Measurements from ENCODE around the gene CRY2.
"Not testable (repeated sequence)": the region's sequence is repeated elsewhere in the genome, so short reads cannot be mapped to it uniquely, and the experiment has no call there.

The CRY2 gene

DNA sequence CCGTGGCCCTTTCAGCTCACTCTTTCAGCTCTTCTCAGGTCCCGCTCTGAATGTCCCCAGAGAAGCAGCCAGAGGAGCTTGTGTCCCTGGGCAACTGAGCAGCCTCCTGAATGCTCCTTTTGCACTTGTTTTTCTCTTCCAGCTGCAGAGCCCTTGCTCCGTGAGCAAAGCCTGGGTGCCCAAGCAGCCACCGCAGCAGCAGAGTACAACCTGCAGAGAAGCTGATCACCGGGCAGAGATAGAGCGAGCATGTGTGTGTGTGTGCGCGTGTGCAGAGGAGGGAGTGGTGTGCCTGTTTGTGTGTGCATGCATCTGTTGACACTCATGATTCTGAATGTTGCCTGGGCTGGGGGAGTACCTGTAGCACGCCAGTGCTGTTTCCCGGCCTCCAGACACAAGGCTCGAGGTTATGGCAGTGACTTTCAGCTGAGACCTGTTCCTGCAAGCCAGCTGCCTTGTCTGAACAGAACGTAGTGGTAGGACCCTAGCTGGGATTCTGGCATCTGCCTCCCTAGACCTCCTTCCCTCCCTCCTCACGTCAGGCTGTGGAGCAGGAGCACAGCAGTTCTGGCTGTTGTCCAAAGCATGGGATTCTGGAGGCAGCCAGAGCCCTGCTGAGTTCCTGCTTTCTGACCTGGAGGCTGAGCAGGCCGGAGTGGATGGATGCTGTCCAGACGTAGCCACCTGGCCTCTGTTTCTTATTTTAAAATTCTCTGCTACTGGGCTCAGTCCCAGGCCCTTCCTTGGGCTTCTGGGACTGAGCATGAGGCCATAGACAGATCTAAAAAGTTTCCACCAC lies 33.7 kb downstream of the CRY2 start:
- DNase-seq, result no peak

DNA sequence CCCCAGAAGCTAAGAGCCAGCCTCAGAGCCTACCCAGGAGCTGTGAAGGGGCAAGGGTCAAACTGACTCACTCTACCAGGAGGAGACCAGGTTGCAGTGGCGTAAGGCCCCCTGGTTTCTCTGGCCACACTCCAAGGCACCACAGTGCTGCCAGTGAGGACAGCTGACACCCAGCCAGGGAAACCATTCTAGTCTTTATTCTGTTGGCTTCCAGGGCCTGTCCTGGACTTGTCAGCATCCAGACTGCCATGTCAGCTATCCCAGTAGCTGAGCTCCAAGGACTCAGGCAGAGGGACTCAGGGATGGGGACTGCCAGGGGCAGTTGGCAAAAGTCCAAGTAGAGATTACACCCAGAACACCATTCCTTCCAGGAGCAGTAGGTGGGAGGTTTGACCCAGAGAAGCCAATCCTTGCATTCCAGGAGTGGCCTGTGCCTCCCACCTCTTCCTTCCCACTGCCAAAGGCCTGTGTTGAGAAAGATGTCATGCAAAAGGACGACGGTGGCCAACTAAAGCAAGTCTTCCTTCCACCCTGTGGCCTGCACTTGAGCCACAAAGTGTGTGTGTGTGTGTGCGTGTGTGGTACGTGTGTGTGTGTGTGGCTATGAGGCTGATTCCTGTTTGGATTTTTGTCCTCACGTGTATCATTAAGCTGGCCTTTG lies 34.6 kb downstream of the CRY2 start:
- DNase-seq, result peak; percentile 15

DNA sequence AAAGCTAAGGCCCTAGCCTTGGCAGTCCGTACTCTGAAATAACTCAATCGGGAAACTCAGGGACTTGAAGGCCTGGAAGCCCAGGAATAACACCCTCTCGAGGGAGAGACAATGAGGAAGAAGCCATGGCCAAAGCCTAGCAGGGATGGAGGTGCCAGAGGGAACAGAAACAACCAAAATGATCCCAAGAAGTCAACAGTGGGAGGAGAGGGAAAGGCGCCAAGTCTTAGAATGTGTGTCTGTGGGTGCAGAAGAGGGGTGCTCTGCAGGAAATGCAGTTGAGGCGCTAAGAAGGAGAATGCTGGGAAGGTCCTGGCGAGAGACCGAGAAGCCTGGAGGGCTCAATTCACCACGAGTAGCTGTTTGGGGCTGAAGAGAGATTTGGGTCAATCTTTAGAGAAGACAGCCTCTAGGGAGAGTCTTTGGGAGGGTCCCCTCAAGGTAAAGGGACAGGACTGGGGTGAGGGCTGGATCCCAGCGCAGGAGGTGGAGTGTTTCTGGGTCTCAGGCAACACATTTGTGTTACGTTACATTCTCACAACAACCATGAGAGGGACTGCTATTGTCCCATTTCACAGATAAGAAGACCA lies 37.4 kb downstream of the CRY2 start:
- DNase-seq, result no peak

DNA sequence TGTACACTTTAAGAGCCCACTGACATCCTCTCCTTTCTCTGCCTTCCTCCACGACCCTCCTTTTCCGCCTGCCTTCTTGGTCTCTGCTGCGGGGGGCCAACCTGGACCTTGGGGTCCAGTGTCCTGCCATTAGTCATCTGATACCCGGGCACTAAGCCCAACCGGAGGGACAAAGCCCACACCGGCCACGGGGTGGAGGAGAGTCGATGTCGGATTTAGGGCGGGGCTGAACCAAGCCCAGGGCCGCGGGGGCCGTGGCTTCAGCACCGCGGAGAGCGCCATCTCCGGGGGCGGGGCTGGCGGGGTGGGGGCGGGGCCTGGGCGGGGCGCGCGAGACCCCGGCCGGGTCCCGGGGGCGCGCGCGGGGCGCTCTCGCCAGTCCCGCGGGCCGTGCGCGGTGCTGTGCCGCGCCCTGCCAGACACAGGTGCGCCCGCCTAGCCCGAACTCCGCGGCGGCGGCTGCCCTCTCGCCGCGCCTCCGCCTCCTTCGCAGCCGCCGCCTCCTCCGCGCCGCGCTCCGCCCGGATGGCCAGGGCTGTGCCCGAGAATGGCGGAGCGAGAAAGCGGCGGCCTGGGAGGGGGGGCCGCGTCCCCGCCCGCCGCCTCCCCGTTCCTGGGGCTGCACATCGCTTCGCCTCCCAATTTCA lies 38.1 kb downstream of the CRY2 start, which contains the start of gene MAPK8IP1:
Gene MAPK8IP1 (plus strand): TSS at position 378 of the 647 bp plus-strand sequence. CDS start 170 bp downstream, at position 548.
- DNase-seq, result peak; percentile 74

DNA sequence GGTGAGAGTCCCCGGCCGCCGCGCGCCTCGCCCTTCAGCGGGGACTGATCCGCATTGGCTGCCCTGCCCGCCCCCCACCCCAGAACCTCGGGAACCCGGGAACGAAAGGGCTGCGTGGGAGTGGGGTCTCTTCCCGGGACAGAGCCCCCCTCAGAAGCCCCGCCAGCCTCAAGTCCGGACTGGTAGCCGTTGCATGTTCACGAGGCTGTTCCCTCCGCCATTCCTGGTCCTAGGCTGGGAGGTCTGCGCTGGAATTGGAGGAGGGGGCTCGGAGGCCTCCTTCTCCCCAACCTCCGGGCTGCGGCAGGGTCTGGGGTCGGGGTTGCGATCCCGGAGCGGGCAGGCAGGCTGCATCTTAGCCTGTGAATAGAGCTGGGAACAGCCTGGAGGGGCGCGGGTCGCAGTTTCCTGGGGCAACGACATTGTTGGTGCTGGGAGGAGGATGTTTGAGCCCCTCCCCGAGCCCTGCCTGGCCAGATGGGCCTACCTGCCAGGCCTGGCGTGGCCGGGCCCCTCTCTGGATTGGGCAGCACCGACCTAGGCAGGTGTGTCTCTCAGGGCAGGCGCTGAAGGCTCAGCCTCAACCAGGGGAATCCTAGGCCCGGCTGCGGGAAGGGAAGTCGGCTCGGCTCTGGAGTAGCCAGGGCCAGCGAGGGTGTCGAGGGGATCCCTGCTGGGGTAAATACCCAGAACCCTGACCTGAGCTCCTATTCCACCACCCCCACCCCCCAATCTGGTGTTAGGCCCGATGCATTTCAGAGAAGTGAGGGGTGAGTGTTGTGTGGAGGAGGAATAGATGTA lies 38.8 kb downstream of the CRY2 start:
- peak; percentile 24 for DNase-seq

DNA sequence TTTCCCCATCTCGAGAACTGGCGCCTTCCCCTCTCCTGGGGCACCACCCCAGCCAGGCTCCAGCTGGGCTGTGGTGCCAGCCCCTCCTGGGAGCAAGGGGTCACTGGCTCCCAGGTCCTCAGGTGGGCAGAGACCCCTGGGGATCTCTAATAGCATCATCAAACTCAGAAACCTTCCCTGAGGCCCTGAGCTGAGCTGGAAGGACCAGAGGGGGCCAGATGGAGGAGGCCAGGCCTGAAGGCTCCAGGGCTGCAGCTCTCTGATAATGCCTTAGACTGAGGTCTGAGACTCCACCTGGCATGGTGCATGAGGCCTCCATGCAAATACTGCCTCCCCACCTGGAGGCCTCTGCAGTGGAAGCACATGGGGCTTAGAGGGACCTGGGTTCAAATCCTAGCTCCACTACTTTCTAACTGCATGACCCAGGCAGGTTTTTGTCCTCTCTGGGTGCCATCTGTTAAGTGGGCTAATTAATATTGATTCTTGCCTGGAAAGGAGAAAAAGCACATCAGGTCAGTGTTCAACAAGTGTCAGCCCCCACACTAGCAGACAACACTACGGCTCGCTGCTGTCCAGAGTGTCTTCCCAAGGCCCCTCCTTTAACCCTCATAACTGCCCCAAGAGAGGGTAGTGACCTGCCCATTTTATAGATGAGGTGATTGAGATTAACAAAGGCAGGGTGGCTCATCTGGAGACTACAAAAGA lies 39.7 kb downstream of the CRY2 start:
- DNase-seq, result peak; percentile 18

DNA sequence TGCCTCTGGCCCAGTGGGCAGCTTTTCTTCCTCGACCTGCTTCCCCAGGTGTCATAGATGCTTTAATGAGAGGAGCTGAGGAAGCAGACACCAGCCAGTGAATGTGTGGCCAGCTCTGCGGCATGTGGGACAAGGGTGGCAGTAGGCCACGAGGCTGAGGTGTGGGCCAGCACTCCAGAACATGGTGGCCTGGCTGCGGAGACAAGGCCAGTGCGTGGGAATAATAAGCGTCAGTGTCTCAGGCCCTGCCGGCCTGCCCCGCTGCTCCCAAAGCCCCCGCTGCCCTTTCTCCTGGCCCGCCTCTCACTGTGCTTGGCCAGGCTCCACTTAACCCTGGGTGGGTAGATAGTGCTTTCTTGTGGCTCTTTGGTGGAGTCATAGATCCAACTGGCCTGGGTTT lies 40.3 kb downstream of the CRY2 start:
- DNase-seq, result peak; percentile 14

DNA sequence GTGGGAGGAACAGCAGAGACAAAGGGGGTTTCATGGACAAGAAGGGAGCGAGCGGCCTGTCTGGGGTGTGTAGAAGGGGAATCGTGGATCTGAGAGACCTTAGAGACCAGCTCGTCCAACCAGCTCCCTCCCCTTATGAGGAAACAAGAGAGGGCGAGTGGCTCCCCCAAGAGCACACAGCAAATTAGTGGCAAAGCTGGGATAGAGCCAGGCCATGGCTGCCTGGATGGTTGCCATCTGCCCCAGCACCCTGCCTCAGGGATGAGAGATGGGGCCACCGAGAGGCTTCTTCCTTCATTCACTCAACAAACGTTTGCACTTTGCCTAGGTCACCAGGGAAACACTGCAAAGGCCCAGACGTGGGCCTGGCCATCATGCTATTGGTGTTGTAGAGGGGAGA lies 42.3 kb downstream of the CRY2 start:
- no peak for DNase-seq

DNA sequence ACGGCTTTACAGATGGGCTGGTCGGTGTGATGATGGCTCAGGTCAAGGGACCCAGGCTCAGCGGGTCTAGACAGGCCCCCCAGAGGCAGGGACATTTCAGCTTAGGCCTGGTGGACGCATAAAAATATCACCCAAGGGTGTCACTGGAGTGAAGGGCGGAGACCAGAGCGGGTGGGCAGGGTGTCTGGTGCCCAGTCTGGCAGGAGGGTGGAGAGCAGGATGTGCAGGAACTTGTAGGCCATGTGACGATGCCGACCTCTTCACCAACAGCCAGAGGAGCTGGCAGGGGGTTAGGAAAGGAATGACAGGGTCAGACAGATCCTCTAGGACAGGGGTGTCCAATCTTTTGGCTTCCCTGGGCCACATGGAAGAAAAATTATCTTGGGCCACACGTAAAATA lies 42.7 kb downstream of the CRY2 start:
- DNase-seq, result no peak

DNA sequence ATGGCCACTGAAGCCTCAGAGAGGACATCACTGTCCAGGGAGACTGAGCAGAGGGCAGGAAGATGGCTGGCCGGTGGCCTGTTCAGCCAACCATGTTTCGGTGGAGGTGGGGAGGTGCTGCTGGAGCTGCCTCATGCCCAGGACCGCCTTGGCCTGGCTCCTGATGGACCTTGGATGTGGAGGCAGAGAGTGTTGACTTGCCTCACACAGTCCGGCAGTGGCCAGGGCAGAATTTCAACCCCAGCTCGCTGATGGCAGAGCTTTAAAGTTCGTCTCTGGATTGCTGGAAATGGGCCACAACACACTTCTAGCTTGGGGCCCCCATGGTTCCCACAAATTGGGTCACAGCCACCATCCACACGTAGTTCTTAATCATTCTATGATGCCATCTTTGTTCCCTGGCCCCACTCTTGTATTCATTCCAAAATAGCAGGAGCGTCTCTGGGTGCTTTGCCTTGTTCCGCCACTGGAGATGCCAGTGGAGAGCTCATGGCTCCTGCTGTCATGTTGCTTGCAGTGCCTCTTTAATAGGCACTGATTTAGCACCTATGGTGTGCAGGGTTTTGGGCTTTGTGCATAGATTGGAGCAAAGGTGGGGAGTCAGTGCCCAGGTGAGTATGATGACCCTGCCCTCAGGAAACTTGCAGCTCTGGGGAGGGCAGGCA lies 43.7 kb downstream of the CRY2 start:
- DNase-seq, result no peak

DNA sequence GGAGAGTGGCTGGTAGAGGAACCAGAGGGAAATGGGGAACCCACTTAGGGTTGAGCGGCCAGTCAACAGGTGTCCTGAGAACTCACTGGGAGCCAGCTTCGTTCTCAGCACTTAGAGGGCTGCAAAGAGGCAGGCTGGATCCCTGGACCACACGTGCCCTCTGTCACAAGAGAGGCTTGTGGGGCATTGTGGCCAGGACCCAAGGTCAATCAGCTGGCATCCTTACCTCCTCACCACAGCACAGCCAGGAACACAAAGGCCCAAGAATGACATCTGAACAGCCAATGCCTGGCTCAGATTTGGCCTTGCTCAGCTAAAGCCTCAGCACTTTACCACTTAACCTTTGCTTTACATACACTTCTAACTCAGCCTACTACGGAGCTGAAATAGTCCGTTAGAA lies 45.6 kb downstream of the CRY2 start:
- DNase-seq, result no peak

DNA sequence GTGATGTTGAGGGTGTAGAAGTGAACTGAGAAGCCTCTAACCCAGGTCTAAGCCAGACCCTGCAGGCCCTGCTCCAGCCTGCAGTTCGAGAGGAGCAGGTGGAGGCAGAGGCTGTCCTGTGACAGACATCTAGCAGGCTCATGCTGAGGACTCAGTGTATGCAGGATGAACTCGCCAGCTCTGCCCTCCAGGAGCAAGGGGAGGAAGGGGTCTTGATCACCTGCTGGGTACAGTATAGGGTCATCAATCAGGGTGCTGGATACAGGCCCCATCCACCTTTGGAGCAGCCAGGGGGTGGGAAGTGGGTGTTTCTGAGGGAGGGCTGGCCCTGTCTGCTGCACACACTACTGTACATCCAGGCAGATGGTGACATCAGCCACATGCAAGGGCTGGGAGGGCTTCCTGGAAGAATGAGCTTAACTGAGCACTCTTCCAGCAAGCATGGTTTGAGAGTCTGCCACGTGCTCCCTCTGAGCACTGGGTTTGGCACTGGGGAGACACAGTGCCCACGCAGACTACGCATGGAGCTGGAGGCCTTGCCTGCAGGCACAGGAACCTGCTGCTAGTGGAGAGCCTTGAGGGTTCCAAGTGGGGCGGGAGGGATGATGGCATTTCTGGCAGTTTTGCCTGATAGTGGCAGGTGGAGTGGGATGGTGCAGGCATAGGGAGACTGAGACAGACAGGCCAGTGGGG lies 47.4 kb downstream of the CRY2 start:
- no peak for DNase-seq

DNA sequence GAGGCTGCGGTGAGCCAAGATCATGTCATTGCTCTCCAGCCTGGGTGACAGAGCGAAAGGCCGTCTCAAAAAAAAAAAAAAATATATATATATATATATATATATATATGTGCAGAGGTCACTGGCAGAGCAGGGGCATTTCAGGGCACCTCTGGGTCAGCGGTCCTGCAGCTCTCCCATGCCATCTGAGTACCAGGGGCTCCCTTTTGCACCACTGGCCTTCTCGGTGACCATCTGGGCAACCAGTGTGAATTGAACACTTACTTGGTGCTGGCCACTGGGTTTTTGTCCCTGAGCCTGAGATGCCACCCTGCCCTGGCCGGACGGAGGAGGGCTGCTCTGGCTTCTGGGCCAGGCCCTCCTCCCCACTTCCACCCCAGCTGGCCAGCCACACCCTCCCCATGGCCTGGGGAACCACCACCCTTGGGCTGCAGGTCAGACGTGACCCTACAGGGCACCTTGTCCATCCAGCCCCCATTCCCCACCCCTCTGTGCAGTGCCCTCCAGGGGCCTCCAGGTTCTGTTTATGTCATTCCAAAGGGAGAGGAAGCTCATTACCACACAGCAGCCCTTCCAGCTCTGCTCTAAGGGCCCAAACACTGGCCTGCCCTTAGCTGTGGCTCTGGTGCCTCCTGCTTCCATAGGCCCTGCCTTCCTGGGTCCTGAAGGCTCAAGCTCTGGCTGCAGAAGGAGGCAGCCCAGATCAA lies 48.4 kb downstream of the CRY2 start:
- DNase-seq, result no peak

DNA sequence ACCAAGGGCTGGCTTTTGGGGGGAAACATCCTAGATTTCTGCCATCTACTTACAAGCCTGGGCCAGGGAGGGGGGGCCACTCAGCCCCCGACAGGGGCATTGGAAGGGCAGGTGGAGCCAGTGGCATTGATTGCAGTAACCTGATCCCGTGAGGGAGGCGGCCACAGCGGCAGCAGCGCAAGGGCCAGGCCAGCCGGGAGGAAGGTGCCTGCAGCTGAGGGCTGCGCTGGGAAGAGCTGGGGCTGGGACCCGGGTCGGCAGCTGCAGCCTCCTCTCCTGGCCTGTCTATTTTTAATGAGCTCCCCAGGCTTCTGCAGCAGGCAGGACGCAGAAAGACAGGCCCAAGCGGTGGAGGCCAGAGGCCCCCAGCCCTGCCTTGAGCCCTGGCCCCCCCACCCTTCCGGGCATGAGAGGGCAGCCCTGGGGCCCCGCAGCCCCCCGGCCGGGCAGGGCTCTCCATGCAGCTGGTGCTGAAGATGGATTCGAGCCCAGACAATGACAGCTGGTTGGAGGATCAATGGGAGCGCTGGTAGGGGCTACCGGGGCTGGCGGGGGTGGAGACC lies 49.2 kb downstream of the CRY2 start:
- no peak for DNase-seq

DNA sequence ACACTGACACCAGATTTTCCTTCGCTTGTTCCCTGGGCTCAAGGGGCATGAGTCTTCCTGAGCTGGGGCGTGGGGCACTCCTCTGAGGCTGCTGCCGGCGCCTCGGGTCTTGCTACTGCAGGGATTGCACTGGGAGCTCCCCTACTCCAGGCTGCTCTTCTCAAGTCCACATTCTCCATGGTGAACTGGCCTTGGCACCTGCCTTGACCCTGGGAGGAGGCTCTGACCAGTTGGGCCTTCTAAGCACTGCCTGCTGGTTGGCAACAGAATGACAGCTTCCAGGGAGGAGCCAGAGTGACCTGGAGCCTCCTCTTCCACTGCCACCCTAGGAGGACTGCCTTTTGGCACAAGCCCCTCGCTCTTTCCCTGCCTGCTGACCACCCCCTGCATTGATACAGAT lies 50.3 kb downstream of the CRY2 start:
- DNase-seq, result no peak

DNA sequence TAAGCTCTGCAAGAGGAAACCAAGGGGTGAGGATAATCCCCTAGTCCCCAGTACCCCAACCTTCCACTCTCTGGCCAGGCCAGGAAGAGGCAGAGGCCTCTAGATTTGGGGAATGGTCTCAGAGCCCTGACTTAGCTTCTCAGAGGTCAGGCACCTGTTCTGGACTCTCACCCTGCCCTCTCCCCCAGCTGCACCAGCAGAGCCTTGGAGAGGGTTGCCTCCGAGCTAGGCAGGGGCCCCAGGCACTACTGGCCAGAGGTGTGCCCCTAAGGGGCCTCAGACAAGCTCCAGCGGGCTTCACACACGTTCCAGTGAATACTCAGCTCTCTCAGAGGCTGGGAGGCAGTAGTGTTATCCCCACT lies 51.8 kb downstream of the CRY2 start:
- DNase-seq, result no peak

DNA sequence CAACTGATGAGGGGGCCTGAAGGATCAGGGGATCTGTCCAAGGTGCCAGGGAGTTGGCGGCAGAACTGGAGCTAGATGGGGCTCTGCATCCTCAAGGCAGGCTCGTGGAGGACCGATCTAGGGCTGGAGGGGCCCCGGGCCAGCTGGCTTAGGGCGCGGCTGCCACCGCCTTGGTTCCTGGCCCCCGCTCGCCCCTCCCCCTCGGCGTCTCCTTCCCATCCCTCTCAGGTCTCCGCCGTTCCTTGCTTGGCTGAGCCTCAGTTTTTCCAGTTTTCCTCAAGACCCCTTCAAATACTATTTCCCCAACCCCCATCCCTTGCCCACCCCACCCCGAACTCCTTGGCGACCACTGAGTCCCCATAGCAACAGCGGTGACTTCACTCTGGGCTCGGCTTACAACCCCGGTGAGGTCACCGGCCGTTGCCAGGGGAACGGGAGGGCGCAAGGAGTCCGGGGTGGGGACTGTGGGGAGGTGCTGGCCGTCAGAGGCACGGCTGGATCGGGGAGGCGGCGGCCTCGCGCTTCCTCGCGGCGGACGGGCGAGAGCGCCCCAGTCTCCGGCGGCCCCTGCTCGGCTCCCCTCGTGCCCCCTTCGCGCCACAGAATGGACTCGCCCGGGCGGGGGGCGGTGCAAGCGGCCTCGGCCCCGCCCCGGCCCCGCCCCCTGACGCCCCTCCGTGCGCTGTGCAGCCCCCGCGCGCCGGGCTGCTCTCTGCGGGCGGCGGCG lies 52.3 kb downstream of the CRY2 start:
- peak; percentile 74 for DNase-seq

DNA sequence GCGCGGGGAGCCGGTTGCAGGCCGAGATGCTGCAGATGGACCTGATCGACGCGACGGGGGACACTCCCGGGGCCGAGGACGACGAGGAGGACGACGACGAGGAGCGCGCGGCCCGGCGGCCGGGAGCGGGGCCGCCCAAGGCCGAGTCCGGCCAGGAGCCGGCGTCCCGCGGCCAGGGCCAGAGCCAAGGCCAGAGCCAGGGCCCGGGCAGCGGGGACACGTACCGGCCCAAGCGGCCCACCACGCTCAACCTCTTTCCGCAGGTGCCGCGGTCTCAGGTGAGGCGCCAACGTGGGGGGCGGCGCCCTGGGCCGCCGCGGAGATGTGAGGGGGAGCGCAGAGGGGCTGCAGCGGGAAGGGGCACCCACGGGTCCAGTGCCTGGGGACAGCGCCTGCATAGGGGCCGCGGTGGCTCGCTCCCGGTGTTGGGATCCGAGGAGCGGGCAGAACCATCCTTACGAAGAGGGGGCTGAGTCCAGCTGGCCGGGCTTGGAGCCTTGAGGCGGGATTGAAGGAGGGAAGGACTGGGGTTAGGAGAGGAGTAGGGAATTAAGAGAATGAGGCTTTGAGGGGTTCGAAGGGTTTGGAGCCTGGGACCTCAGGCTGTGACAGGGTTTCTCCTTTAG lies 53.0 kb downstream of the CRY2 start:
- not testable (repeated sequence) for DNase-seq
